Cerebellar nuclear complex (tissue), 1 donor: ENCODE measurements around the gene PPP1R9B.

Experiments used
- DNase-seq, 2 experiments: peaks; one replicate each; lab custom pipeline; 2025; lab: John Stamatoyannopoulos, UW

PPP1R9B gene

DNA sequence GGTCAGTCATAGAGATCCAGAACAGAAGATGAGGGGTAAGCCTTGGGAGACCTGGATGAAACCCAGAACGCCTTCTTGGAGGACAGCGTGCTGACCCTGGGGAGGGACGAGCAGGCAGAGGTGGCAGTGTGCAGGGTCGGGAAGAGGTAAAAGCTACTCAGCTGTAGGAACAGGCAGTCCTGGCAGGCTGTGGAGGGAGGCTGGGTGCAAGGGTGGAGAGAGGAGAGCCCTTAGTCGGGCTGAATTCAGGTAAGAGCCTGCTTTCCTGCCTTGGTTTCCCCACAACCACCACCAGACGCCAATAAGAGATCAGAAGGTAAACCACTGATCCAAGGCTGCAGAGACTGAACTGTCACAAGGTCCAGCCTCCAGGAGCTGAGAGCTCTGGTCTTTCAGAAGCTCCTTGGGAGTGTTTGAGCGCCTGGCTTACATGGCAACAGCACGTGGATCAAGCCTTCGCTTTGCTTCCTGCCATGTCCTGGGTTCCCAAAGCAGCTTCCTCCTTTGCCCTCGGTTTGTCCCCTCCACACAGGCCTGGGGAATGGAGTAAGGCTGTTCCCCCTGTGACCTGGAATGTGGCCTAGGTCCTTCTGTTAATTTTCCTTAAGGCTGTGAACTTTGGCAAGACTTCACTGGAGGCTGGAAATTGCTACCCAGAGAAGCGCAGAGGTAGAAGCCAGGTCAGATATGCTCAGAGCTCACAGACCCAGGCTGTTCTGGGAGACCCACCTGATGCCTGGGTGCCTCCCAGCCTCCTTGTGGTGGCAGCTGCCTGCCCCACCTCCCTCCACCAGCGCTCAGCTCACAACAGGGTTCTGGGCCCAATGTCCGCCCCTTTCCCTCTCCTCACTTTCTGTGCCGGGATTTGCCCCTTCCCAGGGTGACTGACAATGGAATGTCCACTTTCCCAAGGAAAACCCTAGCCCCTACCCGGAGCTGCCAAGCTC lies 59.2 kb downstream of the PPP1R9B start:
- DNase-seq, result no peak

DNA sequence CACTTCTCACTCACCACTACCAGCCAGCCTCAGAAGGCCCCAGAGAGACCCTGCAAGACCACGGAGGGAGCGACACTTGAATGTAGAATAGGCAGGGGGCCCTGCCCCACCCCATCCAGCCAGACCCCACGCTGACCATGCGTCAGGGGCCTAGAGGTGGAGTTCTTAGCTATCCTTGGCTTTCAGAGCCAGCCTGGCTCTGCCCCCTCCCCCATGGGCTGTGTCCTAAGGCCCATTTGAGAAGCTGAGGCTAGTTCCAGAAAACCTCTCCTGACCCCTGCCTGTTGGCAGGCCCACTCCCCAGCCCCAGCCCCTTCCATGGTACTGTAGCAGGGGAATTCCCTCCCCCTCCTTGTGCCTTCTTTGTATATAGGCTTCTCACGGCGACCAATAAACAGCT lies 60.4 kb downstream of the PPP1R9B start:
- no peak for DNase-seq

DNA sequence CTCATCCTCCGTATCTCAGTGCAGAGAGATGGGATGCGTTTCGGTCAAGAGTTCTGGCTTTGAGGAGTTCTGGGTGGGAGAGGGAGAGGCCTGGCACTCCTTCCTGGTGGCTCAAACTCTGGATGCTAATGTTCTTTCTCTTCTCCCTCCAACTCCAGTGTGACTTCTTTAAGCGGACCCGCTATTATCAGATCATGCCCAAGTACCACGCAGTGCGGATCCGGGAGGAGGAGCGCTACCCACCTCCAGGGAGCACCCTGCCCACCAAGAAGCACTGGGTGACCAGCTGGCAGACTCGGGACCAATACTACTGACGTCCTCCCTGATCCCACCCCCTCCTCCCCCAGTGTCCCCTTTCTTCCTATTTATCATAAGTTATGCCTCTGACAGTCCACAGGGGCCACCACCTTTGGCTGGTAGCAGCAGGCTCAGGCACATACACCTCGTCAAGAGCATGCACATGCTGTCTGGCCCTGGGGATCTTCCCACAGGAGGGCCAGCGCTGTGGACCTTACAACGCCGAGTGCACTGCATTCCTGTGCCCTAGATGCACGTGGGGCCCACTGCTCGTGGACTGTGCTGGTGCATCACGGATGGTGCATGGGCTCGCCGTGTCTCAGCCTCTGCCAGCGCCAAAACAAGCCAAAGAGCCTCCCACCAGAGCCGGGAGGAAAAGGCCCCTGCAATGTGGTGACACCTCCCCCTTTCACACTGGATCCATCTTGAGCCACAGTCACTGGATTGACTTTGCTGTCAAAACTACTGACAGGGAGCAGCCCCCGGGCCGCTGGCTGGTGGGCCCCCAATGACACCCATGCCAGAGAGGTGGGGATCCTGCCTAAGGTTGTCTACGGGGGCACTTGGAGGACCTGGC lies 61.3 kb downstream of the PPP1R9B start:
- DNase-seq, result no peak

DNA sequence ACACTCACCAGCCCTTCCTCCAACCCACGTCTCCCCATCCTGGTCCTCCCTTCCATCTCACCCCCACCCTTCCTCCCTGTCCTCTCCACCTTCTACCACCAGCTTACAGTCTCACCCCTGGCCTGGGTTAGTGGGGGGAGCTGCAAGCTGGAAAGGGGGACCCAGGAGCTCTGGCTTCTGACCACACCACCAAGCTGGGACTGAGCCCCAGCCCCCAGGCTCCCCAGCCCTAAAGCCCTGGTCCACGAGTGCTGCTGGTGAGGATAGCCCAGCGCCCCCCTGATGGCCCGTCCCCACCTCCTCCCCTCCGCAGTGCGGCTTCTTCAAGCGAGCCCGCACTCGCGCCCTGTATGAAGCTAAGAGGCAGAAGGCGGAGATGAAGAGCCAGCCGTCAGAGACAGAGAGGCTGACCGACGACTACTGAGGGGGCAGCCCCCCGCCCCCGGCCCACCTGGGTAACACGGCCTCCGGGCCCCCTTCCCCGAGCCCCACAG lies 62.5 kb downstream of the PPP1R9B start:
- DNase-seq, result no peak

DNA sequence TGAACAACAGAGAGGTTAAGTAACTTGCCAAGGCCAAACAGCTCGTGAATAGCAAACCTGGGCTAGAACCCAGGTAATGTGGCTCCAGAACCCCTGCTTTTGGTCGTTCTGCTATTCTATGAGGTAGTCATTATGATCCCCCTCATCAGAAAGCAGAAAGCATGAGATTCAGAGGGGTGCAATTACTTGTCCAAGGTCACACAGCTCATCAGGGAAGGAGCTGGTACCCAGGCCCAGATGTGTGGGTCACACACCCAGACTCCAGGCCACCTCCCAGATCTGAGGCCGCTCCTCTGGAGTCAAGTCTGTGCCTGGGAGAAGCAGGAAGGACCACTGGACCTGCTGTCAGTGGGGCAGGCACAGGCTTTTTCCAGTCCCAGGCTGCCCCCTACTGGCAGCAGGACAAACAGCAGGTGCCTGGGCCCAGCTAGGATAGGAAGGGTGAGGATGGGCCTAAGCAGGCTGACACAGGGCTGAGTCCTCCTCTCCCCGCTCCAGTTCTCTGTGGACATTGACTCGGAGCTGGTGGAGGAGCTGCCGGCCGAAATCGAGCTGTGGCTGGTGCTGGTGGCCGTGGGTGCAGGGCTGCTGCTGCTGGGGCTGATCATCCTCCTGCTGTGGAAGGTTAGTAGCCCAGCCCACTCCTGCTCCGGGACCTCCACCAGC lies 63.1 kb downstream of the PPP1R9B start:
- no peak for DNase-seq
